HG03439 (cell line): ENCODE measurements around the gene PTPRH.

Source experiments
- ATAC-seq: cut with Tn5 transposase; IDR thresholded peaks from one replicate; pipeline ENCODE4 v1.9.1; 2021; ENCODE audit warnings: mild to moderate bottlenecking, moderate library complexity; ENCODE audit not compliant: unreplicated experiment

PTPRH gene

DNA sequence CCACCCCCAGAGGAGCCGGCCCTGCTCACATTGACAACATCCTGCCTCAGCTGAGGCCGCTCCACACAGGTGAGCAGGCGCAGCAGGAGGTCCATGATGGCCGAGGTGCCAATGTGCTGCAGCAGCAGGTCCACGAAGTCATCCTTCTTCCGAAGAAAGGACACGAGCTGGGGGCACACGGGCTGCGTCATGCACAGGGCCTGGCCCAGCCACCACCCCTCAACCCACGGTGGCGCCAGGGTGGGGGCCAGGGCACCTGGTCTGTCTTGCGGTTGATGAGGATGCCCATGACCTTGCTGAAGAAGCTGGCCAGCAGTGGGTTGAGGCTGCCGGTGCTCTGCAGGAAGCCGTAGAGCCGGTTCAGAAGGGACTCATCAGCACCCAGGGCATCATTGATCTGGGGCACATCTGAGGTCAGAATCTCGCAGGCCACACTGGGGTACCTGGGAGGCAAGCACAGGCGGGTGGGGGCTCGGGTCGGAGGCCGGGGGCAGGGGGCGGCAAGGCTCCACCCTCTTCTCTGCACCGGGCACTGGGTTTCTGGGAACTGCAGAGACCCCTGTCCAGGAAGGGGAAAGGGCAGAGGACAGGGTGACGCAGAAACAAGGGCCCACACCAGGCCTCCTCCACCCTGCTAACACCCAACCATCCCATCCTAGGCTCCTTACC, 36.1 kb upstream of the PTPRH start:
- ATAC-seq, result no peak

DNA sequence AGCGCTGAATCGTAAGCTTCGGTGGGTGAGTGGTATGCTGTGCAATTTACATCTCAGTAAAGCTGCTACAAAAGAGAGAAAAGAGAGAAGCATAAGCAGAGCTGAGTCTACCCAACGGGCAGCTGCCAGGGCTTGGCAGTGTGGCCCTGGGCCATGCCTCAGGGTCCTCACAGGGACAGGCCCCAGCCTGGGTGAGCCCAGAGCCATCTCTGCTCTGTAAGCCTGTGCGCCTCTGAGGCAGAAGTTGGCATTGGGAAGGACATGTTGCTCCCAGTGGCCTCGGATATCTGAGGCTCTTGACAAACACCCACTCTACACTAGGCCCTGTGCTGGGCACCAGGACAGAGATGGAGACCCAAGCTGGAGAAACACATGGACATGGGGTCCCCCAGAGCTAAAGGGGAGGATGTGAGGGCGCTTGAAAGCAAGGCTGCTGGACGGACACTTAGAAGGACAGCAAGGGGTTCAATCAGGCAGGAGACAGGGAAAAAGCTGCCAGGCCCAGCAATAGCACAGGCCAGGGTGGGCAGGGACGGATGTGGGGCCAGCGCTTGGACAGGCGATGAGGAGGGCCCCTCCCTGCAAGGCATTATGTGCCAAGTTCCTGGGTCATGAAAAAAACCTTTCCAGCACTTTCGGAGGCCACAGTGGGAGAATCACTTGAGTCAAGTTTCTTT, 34.8 kb upstream of the PTPRH start:
- no peak for ATAC-seq

DNA sequence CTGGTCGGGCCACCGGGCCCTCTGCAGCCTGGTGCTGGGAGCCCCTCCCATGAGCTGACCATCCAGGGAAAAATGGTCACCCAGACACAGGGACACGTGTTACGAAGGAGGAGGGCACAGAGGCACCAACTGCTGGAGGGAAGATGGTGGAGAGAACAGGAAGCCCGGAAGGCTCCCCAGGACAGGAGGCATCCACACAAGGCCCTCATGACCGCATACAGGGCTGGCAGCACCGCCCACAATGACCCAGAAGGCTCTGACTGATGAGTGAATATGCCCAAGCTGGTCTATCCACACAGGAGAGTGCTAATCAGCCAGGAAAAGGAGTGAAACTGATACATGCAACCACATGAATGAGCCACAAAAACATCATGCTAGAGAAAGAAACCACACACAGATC, 33.2 kb upstream of the PTPRH start:
- no peak for ATAC-seq

DNA sequence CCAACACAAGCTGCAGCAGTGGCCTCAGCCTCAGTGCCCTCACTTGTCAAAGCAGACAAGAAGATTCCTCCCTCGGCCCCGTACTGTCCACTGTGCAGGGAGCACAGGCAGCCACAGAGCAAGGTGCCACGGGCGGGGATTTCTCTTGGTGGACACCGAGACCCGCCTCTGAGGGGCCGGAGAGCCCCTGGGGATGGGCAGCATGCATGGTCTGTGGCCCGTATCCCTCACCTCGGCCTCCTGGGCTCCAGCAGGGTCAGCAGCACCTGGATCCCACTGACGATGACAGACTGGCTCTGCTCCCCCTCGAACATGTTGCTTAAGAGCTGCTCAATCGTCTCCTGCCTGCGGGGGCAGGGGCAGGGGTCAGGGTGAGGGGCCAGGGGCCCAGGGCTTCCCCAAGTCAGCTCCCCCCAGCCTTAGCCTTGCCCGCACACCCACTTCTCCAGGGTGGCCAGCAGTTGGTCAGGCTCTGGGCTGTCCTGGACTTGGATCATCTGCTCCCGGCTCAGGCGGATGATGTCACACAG, 32.7 kb upstream of the PTPRH start:
- no peak for ATAC-seq

DNA sequence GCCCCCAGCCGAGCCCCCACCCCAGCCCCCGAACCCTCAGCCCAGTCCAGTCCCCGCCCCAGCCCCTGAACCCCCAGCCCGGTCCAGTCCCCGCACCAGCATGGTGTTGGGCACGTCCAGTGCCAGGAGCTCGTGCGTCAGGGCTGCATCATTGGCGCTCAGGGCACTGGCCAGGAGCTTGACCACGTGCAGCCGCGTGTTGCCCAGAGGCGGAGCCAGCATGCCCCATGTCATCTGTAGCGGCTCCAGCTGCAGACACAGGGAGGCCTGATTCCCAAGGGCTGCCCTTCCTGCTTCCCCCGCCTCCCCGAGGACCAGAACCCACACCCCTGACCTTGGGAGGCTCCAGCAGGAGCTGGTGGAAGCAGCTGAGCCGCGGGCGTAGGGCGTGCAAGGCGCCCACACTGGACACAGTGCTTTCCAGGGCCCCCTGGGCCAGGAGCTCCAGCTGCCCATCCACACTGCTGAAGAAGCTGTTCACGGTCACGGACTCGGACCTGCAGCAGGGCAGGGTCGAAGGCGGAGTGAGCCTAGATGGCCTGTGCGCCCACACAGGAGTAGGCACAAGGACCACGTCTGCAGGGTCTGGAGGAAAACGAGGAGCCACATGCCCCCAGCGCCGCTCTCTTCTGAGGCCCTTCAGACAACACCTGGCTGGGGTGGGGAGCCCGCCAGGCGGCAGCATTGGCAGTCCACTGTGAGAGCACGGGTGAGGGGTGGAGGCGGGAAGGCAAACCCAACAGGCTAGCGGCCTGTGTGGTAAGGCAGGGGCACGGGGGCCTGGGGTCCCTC, 32.0 kb upstream of the PTPRH start:
- no peak for ATAC-seq

DNA sequence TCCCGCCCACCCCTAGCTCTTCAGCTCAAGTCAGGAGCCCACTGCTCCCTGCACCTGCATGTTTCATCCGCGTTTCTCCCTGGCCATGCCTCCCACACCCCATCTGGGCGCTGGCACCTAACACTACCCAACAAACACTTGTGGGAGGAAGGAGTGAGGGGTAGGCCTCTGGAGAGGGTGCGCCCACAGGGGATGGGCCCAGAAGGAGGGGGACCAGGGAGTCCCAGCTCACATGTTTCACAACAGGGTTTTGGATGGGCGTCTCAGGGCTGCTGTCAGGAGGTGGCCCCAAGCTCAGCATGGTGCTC, 31.4 kb upstream of the PTPRH start:
- ATAC-seq, result no peak

DNA sequence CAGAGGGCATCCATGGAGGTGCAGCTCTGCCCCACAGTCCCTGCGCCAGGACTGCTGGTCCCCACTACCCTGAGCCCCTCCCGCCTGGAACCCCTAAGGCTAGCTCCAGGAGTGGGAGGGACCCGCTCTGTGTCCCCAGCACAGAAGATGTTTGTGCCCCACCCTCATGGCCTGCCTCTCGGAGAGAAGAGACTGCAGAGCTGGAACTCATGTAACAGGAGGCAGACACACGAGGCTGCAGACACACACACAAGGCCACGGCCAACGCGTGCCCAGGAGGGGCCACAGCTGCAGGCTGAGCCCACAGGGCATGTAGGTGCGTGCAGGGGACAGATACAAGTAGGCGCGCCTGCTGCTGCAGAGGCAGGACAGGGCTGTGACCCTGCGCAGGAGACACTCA, 29.7 kb upstream of the PTPRH start:
- ATAC-seq, result no peak

DNA sequence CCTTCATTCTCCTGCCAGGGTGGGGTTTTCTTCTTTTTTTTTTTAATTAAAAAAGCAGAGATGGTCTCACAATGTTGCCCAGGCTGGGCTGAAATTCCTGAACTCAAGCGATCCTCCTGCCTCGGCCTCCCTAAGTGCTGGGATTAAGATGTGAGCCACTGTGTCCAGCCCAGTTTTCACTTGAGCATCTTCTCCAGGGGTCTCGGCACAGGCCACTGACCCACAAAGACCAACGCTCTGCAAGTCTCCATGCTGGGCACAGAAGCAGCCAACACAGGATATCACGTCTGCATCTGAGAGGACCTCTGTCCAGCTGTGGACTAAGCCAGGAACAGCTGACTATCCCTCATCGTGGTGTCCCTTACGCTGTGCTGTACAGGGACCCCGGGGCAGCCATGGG, 28.7 kb upstream of the PTPRH start:
- ATAC-seq, result no peak

DNA sequence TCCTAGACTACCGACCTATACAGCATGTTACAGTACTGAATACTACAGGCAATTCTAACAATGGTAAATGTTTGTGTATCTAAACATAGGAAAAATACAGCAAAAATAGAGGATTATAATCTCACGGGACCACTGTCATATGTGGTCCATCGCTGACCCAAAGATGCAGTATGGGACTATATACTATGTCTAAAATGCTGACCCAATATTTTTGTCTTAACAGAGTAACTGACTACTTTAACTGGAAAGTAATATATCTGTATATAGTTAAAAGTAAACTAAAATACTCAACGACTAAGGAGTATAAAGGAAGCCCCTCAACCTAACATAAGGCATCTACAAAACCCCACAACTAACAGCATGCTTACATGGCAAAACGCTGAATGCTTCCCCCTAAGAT, 23.7 kb upstream of the PTPRH start:
- ATAC-seq, result no peak

DNA sequence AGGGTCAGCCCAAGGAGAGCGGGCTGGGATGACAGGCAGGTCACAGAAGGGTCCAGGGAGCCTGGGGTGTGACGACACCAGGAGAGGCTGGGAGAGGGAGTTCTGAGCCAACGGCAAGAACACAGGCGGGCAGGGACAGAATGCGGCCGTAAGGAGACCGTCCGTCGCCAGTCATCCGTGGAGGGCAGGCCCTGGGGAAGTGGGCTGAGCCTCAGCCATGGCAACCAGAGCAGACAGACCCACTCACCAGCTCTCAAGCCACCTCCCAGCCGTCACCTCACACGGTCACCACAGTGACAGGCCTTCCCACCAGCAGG, 22.9 kb upstream of the PTPRH start:
- no peak for ATAC-seq

DNA sequence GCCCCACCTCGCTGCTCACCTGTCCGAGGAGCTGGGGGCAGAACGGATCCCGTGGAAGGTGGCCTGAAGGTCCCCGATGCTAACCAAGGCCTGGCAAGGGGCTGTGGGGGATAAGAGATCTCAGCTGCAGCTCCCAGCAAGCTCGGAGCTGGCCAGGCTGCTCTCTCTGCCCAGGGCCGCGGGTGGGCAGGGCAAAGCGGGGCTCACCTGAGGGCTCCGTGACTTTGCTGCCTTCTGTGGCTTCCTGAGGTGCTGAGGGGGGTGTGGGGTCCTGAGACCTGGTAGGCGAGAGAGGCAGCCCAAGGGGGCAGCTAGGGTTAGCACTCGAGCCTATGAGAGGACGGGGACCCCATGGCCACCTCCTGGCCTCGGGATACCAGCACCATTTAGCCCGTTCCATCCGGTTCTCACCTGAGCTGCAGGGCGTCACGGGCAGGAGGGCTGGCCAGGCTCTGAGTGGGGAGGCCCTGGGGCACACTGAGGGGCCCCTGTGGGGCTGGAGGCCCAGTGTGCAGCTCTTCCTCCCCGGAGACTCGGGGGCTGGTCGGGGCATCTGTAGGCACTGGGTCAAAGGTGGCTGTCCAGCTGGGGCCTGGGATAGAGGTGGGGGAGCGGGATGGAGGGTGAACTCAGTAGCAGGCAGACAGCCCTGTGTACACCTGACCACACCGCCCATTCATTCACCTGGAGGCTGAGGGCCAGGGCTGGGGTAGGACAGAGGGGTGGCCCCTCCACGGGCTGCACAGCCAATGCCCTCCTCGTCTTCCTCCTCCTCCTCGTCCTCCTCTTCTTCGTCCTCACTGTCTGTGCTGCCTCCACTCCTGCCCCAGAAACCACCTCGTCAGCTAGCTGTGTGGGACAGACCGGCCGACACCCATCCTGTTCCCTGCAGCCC, 22.3 kb upstream of the PTPRH start:
- ATAC-seq, result no peak

DNA sequence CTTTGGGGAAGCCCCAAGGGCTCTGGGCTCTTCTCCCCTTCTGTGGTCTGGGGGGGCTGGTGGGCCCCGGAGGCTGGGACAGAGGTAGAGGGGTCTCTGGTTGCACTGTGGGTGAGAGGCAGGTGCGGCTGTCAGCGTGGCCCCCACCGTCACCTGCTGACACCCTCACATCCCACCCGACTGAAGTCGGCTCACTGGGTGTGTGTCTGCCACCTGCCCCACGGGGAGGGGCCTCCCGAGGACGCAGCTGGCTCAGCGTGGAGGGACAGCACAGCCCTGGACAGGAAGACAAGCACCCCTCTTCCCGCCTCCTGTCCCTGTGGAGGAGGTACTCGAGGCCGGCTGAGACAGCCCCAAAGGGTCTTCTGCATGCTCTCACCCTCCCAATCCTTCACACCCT, 21.5 kb upstream of the PTPRH start:
- ATAC-seq, result no peak

DNA sequence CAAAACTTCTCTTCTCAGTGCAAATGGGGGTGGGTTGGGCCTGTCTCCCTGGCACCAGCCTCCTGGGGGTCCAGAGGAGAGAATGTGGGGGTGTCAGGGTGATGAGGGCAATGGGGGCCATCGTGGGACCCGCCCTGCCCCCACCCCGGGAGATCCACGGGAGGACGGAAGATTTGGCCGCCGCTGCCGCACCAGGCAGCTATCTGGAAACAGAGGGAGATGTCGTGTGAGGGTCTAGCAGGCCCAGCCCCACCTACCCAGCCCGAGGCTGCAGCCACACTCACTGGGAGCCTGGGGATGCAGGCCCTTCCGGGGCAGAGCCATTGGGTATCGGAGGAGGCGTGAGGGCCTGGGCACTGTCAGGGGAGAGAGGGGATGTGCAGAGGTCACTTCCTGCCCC, 21.0 kb upstream of the PTPRH start:
- no peak for ATAC-seq

DNA sequence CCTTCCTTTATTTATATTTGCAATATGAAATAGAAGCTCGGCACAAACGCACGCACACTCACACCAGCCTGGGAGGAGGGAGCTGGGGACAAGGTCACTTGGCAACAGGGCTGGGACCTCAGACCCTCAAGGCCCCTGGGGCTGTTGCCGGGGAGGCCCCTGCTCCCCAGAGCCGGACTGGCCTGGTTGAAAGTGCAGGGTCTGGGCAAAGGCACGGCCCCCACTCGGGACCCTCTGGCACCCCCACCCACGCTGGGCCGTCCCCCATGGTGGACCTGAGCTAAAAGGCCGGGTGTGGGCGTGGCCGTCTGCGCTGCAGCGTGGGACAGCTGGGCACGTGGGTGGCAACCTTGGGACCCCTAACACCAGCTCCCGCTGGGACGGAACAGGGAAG, 20.5 kb upstream of the PTPRH start:
- no peak for ATAC-seq

DNA sequence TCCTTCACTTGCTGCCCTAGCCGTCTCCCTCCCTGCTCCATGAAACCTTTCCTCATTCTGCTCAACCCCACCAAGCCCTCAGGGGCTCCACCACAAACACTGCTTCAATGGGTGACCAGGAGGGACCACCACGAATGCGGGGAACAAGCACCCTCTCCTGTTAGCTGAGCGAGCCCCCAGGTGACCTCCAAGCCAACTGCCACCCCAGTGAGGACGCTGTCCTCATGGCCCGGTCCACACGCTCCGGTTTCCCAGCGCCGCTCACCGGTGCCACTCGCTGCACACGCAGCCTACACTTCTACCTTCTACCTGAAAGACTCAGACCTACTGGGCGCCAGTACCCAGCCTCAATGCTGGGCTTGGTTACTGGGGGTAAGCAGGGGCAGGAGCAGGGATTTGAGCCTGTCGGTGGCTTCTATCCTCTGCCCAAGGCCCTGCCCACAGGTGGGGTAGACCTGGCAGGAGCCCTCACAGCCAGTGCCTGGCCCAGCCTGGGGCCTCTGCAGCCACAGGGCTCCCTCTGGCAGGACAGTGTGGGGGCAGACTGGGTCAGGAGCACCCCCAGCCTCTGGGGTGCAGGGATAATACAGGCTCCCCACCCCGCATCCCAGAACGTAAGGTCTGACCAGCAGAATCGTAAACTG, 20.0 kb upstream of the PTPRH start:
- no peak for ATAC-seq

DNA sequence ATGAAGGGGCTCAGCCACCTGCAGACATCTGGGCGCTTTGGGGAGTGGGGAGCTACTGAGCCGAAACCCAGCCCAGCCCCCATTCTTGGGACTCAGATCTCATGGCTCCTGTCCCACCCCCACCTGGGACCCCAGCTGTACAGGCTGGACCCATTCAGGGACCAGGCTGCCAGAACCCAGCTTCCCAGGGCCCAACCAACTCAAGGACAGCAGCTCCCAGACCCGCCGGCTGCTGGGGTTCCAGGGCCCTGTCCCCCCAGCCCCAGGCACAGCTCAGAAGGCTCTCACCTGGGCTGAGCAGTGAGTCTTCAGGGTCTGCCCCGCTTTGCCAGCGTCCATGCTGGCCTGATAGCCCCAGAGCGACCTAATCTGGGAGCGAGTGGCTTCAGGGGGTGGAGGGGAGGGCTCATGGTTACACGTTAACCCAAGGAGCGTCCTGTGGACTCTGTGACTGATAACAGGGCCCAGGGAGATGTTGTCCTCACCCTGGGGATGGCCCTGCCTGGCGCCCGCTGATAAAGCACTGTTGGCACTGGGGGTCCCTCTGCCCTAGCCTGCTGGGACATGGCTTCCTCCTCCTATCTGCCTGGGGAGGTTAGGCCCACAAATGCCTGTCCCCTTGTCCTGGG, 19.2 kb upstream of the PTPRH start, which contains the start of gene TMEM86B:
TSS of gene TMEM86B (minus strand) at position 361 of the 629 bp plus-strand sequence. CDS start at position 339, 22 bp downstream.
- no peak for ATAC-seq

DNA sequence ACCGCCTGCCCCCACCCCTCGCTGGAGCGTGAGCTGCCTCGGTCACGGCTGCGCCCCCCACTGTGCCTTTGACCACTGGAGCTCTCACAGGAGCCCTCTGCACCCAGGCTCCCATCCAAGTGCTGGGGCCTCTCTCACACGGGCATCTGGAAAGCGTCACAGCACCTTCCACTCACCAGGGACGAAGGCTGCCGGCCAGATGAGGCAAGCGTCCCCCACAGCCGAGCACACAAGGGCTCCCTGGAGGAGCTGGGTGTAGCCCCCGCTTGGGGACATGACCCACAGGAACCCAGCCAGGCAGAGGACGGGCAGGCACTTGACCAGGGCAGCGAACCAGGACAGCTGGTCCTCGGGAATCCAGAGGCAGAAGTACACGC, 18.7 kb upstream of the PTPRH start:
- ATAC-seq, result no peak

DNA sequence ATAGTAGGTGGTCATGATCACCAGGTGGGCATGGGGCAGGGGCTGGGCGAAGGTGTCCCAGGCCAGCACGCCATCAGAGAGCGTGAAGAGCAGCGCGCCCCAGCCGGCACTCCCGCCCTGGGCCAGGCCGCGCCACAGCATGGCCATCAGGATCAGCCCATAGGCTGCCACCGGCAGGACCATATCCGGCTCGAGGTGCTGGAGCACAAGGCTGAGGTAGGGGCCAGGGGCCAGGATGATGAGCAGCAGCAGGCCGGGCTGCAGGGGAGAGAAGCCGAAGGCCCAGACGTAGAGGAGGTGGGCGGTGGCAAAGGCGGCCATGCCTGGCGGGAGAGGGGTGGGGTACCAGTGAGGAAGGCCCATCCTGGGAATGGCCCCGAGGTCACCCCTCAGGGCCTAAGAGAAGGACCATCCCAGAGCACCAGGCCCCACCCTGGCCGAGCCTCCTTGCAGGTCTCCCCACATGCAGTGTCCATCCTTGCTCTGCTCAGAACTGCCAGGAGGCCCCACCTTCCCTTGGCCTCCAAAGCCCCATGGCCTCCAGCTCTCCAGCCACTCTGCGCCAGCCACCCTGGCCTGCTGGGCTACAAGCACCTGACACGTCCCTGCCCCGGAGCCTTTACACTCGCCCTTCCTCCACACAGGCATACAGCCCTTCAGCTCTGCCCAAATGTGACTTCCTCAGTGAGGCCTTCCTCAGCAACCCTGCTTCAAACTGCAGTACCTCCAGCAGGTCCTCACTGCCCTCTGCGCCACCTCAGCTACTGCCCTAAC, 18.1 kb upstream of the PTPRH start:
- ATAC-seq, result no peak

DNA sequence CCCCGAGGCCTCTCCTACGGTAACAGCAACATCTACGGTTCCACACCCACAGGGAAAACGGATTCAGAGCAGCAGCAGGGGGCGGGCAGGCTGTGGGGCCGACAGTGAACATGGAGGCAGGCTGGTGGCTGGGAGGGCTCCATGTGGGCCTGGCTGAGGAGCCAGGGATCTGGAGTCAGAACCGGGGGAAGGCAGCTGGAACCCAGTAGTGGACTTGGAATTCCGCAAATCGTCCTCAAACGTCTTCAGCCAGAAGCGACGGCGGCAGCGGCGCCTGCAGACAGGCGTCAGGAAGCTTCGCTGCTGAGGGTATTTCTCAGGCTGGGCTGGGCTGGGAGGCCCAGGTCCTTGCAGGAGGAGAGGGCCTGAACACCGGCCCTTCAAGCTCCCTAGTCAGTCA, 17.5 kb upstream of the PTPRH start:
- no peak for ATAC-seq
